ENCODE data around the gene ITPKB.
"Not testable (repeated sequence)": the region's sequence is repeated elsewhere in the genome, so short reads cannot be mapped to it uniquely, and the experiment has no call there.

Gene ITPKB

GRCh38 chr1:226651041-226651731, 87.9 kb downstream of the ITPKB start:
- DNase-seq (ENCODE audit: low read depth): no peak

DNA sequence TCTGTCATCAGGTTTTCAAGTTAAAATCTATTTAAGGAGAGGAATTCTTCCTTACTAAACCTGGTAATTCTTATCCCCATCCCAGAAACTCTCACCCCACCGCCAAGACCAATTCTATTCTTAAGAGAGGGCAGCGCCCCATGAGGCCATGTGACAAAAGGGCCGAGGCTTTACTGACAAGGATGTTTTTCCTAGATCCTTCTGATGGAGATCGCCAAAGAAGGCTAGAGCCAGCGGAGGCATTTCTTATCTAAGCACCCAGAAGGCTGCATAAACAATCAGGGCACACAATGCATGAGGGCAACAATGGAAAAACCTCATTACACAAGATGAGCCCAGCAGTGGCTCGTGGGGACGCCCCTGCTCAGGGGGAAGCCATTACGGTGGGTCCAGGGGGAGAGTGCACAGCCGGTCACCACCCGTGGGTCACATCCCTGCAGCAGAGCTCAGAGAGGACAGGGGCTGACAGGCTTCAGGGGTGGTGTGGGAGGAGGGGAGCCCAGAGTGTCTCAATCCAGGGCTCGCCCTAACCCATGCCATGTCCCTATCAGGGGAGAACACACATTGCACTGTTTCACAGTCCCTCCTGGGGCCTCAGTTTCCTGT, 88.7 kb downstream of the ITPKB start:
- no peak for DNase-seq (ENCODE audit: low read depth)

GRCh38 chr1:226649780-226650179, 89.3 kb downstream of the ITPKB start:
- no peak for DNase-seq (ENCODE audit: low read depth)

DNA sequence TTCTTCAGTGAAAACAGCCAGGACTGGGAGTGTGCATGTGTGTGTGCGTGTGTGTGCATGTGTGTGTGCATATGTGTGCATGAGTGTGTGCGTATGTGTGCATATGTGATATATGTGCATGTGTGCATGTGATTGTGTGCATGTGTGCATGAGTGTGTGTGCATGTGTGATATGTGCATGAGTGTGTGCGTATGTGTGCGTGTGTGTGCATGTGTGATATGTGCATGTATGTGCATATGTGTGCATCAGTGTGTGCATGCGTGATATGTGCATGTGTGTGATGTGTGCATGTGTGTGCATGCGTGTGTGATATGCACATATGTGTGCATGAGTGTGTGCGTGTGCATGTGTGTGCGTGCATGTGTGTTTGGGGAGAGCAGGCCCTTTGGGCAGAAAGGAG, 89.8 kb downstream of the ITPKB start:
- DNase-seq (ENCODE audit: low read depth): no peak

- no peak for DNase-seq (ENCODE audit: low read depth)
Observed at GRCh38 chr1:226648421-226648820, 90.7 kb downstream of the ITPKB start.

GRCh38 chr1:226647719-226648118, 91.4 kb downstream of the ITPKB start:
- no peak for DNase-seq (ENCODE audit: low read depth)

DNA sequence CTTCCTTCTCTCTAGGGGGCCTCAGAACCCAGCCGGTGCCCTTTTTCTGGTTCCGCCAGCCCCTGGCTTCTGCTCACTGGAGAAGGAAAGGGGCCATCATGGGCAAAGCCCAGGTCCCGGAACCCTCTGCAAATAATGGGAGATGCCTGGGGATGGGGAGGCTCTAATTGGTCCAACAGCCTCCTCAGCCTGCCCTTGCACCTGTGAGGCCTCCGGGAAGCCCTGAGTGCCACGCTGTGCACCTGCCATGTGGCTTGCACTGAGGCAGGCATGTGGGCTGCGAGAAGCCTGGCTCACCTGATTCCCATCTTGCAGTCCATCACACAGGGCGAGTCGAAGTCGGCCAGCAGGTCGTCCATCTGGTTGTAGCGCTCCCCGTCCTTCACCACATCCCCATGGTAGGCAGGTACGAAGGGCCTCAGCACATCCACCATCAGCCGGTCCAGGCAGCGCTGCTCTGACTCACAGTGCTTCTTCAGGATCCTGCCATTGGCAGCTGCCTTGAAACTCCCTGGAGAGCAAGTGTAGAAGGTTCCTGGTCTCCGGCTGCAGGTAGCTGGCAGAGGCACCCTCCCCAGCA, 92.1 kb downstream of the ITPKB start:
- DNase-seq (ENCODE audit: low read depth): no peak

- no peak for DNase-seq (ENCODE audit: low read depth)
Observed at GRCh38 chr1:226646026-226646869, 92.8 kb downstream of the ITPKB start.

- no peak for DNase-seq (ENCODE audit: low read depth)
Observed at GRCh38 chr1:226645279-226645976, 93.7 kb downstream of the ITPKB start.

- no peak for DNase-seq (ENCODE audit: low read depth)
Observed at GRCh38 chr1:226644541-226645176, 94.4 kb downstream of the ITPKB start.

DNA sequence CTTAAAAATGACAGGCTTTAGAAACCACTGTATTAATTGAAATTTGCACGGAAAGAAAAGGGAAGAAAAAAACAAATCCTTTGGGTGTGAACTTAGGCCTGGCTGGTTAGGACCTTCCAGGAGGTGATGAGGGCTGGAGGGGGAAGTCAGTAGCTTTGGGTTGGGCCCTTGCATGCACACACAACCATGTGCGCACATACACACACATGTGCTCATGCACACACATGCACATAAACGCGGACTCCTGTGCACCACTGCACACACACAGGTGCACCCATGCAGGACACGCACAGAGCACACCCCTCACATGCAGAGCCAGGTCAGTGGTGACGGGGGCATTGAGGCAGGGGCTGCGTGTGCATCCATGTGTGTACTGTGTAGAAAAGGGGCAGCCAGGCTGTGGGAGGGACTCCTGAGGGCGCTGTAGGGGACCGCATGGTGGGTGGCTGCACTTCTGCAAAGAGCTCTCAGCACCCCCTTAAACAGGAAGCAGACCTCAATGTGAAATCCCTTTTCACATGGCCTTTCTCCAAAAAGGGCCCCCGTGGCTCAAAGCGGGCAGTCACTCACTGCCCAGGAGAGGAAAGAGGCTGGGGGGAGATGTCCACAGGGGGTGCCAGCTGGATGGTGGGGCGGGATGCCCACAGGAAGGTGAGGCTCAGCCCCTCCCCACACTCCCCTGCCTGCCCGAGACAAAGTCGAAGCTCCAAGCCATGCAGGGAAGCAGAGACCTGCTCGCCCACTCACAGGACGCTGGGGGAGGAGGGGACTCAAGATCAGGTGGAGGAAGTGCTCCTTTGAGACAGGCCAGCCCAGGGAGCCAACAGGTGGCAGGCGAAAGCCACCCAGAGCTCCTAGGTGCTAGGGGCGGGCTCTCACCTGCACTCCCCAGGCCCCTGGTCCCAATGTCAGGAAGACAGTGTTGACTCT, 95.2 kb downstream of the ITPKB start:
- no peak for DNase-seq (ENCODE audit: low read depth)

GRCh38 chr1:226643177-226643576, 95.9 kb downstream of the ITPKB start:
- DNase-seq (ENCODE audit: low read depth): no peak

GRCh38 chr1:226642421-226642820, 96.7 kb downstream of the ITPKB start:
- DNase-seq (ENCODE audit: low read depth): no peak

GRCh38 chr1:226641671-226642231, 97.3 kb downstream of the ITPKB start:
- no peak for DNase-seq (ENCODE audit: low read depth)

- no peak for DNase-seq (ENCODE audit: low read depth)
Observed at GRCh38 chr1:226640321-226641136, 98.6 kb downstream of the ITPKB start.

- DNase-seq (ENCODE audit: low read depth): no peak
Observed at GRCh38 chr1:226639631-226640061, 99.4 kb downstream of the ITPKB start.

GRCh38 chr1:226639206-226639605, 99.9 kb downstream of the ITPKB start:
- not testable (repeated sequence) for DNase-seq (ENCODE audit: low read depth)

GRCh38 chr1:226638608-226639007, 100.5 kb downstream of the ITPKB start:
- no peak for DNase-seq (ENCODE audit: low read depth)

- DNase-seq (ENCODE audit: low read depth): no peak
Observed at GRCh38 chr1:226638001-226638601, 101.0 kb downstream of the ITPKB start.
